Cardiac muscle cell (in vitro differentiated cells and primary cell): ENCODE results near the gene CSHL1. TPM values are rescaled to one million over a fixed set of nuclear protein-coding genes. Genes with fewer than 3 reads are reported as not detected.
"Not testable (repeated sequence)": the region's sequence is repeated elsewhere in the genome, so short reads cannot be mapped to it uniquely, and the experiment has no call there.

Experiments used
- DNase-seq, 2 donors: peaks; one replicate each; pipeline versions ENCODE4 v3.0.0 to v3.0.0-alpha.2; 2010 to 2017; ENCODE audit warnings: low read depth in 1 of 2, low spot score in 1 of 2
- H3K27ac ChIP-seq: fragments of 200-600 bp; sonication (generic); 2 replicates; pipeline ENCODE4 v1.5.1; 2016
- H3K27me3 ChIP-seq: fragments of 200-600 bp; sonication (generic); 2 replicates; pipeline ENCODE4 v1.6.0; 2016; ENCODE audit warnings: control low read depth
- H3K36me3 ChIP-seq: fragments of 200-600 bp; sonication (generic); 2 replicates; pipeline ENCODE4 v1.5.1; 2016; ENCODE audit warnings: control low read depth
- H3K4me1 ChIP-seq: fragments of 200-600 bp; sonication (generic); 2 replicates; pipeline ENCODE4 v1.8.1; 2017; ENCODE audit warnings: low read depth, mild to moderate bottlenecking, mixed run types
- H3K4me3 ChIP-seq: fragments of 200-600 bp; sonication (generic); 2 replicates; pipeline ENCODE4 v1.5.1; 2016; ENCODE audit warnings: mild to moderate bottlenecking
- H3K9me3 ChIP-seq: fragments of 200-600 bp; sonication (generic); 2 replicates; pipeline ENCODE4 v1.5.1; 2017; ENCODE audit warnings: low read depth, mild to moderate bottlenecking, control low read depth
- polyA plus RNA-seq: library from polyadenylated mRNA; unstranded; fragments of >200 nt; fragmentation: Nextera tagmentation; extraction: Ambion mirVana; gene quantifications from 2 replicates; pipeline ENCODE4 v1.2.1, GENCODE V29; 2016
- total RNA-seq: library from RNA; depleted of rRNA; stranded (reverse); fragments of >200 nt; gene quantifications from 2 replicates; pipeline ENCODE4 v1.2.3, GENCODE V29; 2016
- TF ChIP-seq, protein P1 (sequence below): IDR thresholded peaks from 2 replicates; pipeline ENCODE4 v1.5.1; 2012; ENCODE audit warnings: low read depth, mild to moderate bottlenecking, low read length

CSHL1 gene
- total and polyA plus RNA-seq, 2 experiments from 2014 or later, result not detected

DNA sequence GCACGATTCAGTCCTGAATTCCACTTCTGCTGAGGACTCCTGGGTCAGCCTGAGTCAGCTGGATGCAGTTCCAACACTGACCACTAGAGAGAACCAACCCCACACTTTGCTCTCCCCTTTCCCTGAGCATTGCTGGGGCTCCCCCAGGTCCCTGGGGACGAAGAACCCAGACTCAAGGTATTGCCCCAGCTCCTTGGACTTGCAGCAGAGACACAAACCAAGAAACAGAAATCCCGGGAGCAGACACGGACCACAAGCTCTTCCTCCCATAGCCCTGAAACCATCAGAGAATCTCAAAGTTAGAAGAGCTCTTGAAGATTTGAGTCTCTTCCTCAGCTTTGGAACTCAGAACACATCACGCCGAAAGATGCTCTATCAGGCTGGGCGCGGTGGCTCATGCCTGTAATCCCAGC is 8.3 kb upstream of the CSHL1 start:
- Histone ChIP-seq H3K27me3 (peaks cover under 1% of the 10 kb centered on the region), H3K36me3 (no peaks in the 10 kb centered on the region), H3K9me3 (no peaks in the 10 kb centered on the region), H3K4me3 (no peak overlapping the region), H3K4me1 (no peaks in the 10 kb centered on the region), H3K27ac (no peak overlapping the region)
- TF ChIP-seq, protein P1, sequence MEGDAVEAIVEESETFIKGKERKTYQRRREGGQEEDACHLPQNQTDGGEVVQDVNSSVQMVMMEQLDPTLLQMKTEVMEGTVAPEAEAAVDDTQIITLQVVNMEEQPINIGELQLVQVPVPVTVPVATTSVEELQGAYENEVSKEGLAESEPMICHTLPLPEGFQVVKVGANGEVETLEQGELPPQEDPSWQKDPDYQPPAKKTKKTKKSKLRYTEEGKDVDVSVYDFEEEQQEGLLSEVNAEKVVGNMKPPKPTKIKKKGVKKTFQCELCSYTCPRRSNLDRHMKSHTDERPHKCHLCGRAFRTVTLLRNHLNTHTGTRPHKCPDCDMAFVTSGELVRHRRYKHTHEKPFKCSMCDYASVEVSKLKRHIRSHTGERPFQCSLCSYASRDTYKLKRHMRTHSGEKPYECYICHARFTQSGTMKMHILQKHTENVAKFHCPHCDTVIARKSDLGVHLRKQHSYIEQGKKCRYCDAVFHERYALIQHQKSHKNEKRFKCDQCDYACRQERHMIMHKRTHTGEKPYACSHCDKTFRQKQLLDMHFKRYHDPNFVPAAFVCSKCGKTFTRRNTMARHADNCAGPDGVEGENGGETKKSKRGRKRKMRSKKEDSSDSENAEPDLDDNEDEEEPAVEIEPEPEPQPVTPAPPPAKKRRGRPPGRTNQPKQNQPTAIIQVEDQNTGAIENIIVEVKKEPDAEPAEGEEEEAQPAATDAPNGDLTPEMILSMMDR, result peak; percentile 92
- peak; percentile 61 to 73 for DNase-seq

DNA sequence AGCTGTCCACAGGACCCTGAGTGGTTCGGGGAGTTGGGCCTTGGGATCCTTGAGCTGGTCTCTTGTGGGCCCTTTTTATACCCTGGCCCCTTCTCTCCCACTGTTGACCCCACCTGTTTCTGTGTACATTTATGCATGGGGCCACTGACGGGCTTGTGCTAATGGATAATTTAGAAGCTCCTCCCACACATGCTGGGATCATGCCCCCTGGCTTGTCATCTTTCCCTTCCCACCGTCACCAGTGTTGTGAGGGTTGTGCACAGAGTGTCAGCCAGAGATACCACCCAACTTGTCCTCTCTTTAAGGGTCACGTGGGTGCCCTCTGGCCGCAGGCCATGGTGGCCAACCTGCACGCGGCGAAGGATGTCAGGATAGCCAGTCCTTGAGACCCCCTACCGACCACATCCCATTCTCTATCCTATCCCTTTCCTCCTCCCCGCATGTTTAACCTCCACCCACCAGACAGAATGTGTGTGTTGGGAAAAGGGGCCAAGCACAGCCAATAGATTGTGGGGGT is 7.8 kb upstream of the CSHL1 start, which contains the start of gene GH1:
GH1 (minus strand) TSS at position 51 of the 517 bp plus-strand sequence. CDS start 63 bp downstream, outside the sequence.
- not testable (repeated sequence) for H3K36me3 ChIP-seq, H3K27me3 ChIP-seq, H3K4me3 ChIP-seq, H3K4me1 ChIP-seq, H3K27ac ChIP-seq, H3K9me3 ChIP-seq, DNase-seq

DNA sequence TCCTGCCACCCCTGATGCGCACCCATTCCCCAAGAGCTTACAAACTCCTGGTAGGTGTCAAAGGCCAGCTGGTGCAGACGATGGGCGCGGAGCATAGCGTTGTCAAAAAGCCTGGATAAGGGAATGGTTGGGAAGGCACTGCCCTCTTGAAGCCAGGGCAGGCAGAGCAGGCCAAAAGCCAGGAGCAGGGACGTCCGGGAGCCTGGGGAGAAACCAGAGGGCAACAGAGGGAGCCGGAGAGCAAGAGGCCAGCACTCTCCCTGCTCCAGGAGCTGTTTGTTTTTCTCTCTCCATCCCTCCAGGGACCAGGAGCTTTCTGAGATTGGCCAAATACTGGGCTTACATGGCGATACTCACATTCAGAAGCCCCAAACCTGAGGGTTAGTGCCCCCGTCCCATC is 7.2 kb upstream of the CSHL1 start:
- H3K4me1 ChIP-seq, result no peaks in the 10 kb centered on the region
- TF ChIP-seq, protein P1, result peak; percentile 9
- DNase-seq, result peak in 1 of 2 donors; percentile 8
- H3K9me3 ChIP-seq, result no peaks in the 10 kb centered on the region
- H3K27ac ChIP-seq, result no peak overlapping the region
- H3K4me3 ChIP-seq, result no peak overlapping the region
- peaks cover 4% of the 10 kb centered on the region for H3K27me3 ChIP-seq
- no peaks in the 10 kb centered on the region for H3K36me3 ChIP-seq

DNA sequence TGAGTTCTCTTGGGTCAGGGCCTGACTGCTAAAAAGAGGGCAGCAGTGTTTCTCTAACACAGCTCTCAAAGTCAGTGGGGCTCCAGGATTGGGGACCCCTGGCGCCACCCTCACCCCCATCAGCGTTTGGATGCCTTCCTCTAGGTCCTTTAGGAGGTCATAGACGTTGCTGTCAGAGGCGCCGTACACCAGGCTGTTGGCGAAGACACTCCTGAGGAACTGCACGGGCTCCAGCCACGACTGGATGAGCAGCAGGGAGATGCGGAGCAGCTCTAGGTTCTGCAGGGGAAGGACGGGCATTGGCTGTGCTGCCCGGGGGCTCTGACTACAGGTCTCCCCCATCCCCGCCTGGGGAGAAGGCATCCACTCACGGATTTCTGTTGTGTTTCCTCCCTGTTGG is 6.6 kb upstream of the CSHL1 start:
- TF ChIP-seq, protein P1, result no peak
- Histone ChIP-seq H3K4me3 (no peak overlapping the region), H3K9me3 (no peaks in the 10 kb centered on the region), H3K27ac (no peak overlapping the region), H3K4me1 (no peaks in the 10 kb centered on the region), H3K36me3 (no peaks in the 10 kb centered on the region), H3K27me3 (peaks cover 4% of the 10 kb centered on the region)
- no peak for DNase-seq

DNA sequence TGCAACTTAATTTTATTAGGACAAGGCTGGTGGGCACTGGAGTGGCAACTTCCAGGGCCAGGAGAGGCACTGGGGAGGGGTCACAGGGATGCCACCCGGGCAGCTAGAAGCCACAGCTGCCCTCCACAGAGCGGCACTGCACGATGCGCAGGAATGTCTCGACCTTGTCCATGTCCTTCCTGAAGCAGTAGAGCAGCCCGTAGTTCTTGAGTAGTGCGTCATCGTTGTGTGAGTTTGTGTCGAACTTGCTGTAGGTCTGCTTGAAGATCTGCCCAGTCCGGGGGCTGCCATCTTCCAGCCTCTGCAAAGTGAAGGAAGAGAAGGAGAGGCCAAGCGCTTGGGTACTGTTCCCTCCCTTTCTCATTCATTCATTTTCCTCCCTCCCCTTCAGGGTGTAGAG is 6.1 kb upstream of the CSHL1 start:
- H3K9me3 ChIP-seq, H3K4me3 ChIP-seq, H3K36me3 ChIP-seq, H3K4me1 ChIP-seq, H3K27ac ChIP-seq, DNase-seq, H3K27me3 ChIP-seq: not testable (repeated sequence)

DNA sequence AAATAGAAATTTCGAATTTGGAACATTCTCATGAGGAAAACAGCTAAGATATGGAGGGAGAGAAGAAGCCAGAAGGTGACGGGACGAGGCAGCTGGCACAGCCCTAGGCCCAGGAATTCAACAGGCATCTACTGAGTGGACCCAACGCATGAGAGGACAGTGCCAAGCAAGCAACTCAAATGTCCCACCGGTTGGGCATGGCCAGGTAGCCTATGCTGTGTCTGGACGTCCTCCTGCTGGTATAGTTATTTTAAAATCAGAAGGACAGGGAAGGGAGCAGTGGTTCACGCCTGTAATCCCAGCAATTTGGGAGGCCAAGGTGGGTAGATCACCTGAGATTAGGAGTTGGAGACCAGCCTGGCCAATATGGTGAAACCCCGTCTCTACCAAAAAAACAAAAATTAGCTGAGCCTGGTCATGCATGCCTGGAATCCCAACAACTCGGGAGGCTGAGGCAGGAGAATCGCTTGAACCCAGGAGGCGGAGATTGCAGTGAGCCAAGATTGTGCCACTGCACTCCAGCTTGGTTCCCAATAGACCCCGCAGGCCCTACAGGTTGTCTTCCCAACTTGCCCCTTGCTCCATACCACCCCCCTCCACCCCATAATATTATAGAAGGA is 5.6 kb upstream of the CSHL1 start:
- no peaks in the 10 kb centered on the region for H3K36me3 ChIP-seq
- H3K4me3 ChIP-seq, result no peak overlapping the region

DNA sequence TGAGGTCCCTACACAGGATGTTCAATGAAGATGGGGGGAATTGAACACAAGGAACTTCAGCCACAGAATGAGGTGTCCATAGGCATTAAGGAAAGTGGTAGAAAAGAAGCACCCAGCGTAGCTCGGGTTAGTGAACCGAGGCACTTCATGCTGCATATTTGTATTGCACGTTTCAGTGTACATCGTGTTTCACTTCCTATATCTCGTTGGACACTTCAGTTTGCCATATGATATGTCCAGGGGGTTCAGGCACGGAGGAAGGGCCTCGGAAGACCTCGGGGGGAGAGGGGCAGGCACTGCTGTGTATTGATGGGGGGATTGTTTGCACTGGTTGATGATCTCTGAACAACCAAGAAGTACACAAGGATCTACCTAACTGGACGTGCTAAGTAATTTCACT is 4.7 kb upstream of the CSHL1 start:
- H3K27me3 ChIP-seq, H3K27ac ChIP-seq, DNase-seq, H3K36me3 ChIP-seq, H3K4me1 ChIP-seq, H3K4me3 ChIP-seq, H3K9me3 ChIP-seq: not testable (repeated sequence)

More for the DNA sequence above, 5.6 kb upstream of the CSHL1 start:
- Histone ChIP-seq H3K9me3 (no peaks in the 10 kb centered on the region), H3K27me3 (peaks cover 4% of the 10 kb centered on the region), H3K27ac (no peak overlapping the region), H3K4me1 (no peaks in the 10 kb centered on the region)
- no peak for DNase-seq
- TF ChIP-seq, protein P1, result no peak
